Renal cortical epithelial cell (primary cell): ENCODE results near the gene CFB. TPM values are rescaled to one million over a fixed set of nuclear protein-coding genes. Genes with fewer than 3 reads are reported as not detected.
"Not testable (repeated sequence)": the region's sequence is repeated elsewhere in the genome, so short reads cannot be mapped to it uniquely, and the experiment has no call there.

ENCODE experiments used
- DNase-seq: peaks from one replicate; pipeline ENCODE4 v3.0.0-alpha.2; 2011; ENCODE audit warnings: low read depth
- total RNA-seq: library from RNA; depleted of rRNA; stranded (reverse); fragments of >200 nt; gene quantifications from 2 replicates; pipeline ENCODE4 v1.2.3, GENCODE V29; 2014

Gene CFB
- total RNA-seq, 1 donor from 2014 or later: 32.7 TPM

GRCh38 chr6:31911826-31912585 lies 33.9 kb upstream of the CFB start:
- DNase-seq: no peak

GRCh38 chr6:31915351-31915750 lies 30.5 kb upstream of the CFB start:
- DNase-seq: no peak

GRCh38 chr6:31915756-31916155 lies 30.1 kb upstream of the CFB start:
- no peak for DNase-seq

GRCh38 chr6:31918069-31918720 lies 27.7 kb upstream of the CFB start:
- peak; percentile 43 for DNase-seq

GRCh38 chr6:31919624-31920303 lies 26.1 kb upstream of the CFB start:
- DNase-seq: no peak

GRCh38 chr6:31920811-31921210 lies 25.1 kb upstream of the CFB start:
- DNase-seq: peak; percentile 58

GRCh38 chr6:31922942-31923341 lies 23.0 kb upstream of the CFB start:
- no peak for DNase-seq

- DNase-seq: no peak
Observed at GRCh38 chr6:31927242-31927862, 18.5 kb upstream of the CFB start, which contains the start of gene C2. C2 (plus strand) TSS chr6:31927717; CDS start chr6:31927753, 36 bp downstream.

GRCh38 chr6:31927863-31928671 lies 17.8 kb upstream of the CFB start:
- DNase-seq: no peak

GRCh38 chr6:31928672-31928939 lies 17.3 kb upstream of the CFB start:
- DNase-seq: no peak

- DNase-seq: no peak
Observed at GRCh38 chr6:31930962-31931361, 14.9 kb upstream of the CFB start.

GRCh38 chr6:31932137-31932536 lies 13.8 kb upstream of the CFB start:
- not testable (repeated sequence) for DNase-seq

GRCh38 chr6:31933537-31933936 lies 12.4 kb upstream of the CFB start:
- DNase-seq: no peak

- DNase-seq: no peak
Observed at GRCh38 chr6:31935021-31935420, 10.9 kb upstream of the CFB start.

GRCh38 chr6:31935823-31936222 lies 10.1 kb upstream of the CFB start:
- no peak for DNase-seq

- DNase-seq: peak; percentile 33
Observed at GRCh38 chr6:31940256-31940664, 5.6 kb upstream of the CFB start.

GRCh38 chr6:31943742-31944141 lies 2.2 kb upstream of the CFB start:
- DNase-seq: no peak

GRCh38 chr6:31945154-31945506 lies 765 bp upstream of the CFB start:
- no peak for DNase-seq

- DNase-seq: no peak
Observed at GRCh38 chr6:31946370-31946885, 533 bp downstream of the CFB start.

- no peak for DNase-seq
Observed at GRCh38 chr6:31947070-31947675, 1.3 kb downstream of the CFB start.

GRCh38 chr6:31947864-31948263 lies 2.0 kb downstream of the CFB start:
- no peak for DNase-seq
